WTC11 (cell line): Measurements from ENCODE around the gene LMBRD1. TPM values are rescaled to one million over a fixed set of nuclear protein-coding genes. Genes with fewer than 3 reads are reported as not detected.

Experiments used
- ATAC-seq: fragments of 200-7000 bp; cut with Tn5 transposase; 2 replicates; pipeline ENCODE4 v1.10.0; 2021; ENCODE audit warnings: mild to moderate bottlenecking, moderate library complexity
- CTCF ChIA-PET: fragments of 300-600 bp; sonication (Branson Sonifier 250); formaldehyde crosslinking; loops from one replicate; lab custom pipeline; 2021; ENCODE audit warnings: antibody characterized with exemption; lab: Charles Lee
- POLR2A ChIA-PET: fragments of 350-600 bp; sonication (Branson Sonifier 250); formaldehyde crosslinking; loops from one replicate; lab custom pipeline; 2021; ENCODE audit warnings: antibody characterized with exemption; lab: Charles Lee
- DNase-seq: peaks from one replicate; pipeline ENCODE4 v3.0.0; 2021; ENCODE audit warnings: low spot score
- H3K27ac Mint-ChIP-seq: 2 replicates; pipeline ENCODE4 v1.8.0; 2021; ENCODE audit warnings: mixed read lengths
- H3K27me3 Mint-ChIP-seq: 2 replicates; pipeline ENCODE4 v1.8.0; 2021; ENCODE audit warnings: low read depth, mild to moderate bottlenecking, moderate library complexity, mixed read lengths
- H3K36me3 Mint-ChIP-seq: 2 replicates; pipeline ENCODE4 v1.8.0; 2021; ENCODE audit warnings: mixed read lengths
- H3K4me1 Mint-ChIP-seq: 2 replicates; pipeline ENCODE4 v1.8.0; 2022; ENCODE audit warnings: mixed read lengths
- H3K4me3 Mint-ChIP-seq: 2 replicates; pipeline ENCODE4 v1.8.0; 2021; ENCODE audit warnings: mild to moderate bottlenecking, moderate library complexity, mixed read lengths
- H3K9me3 Mint-ChIP-seq: 2 replicates; pipeline ENCODE4 v1.8.0; 2021; ENCODE audit warnings: mixed read lengths
- CBFB ChIP-seq: sonication (generic); formaldehyde crosslinking; IDR thresholded peaks from 2 replicates; pipeline ENCODE4 v1.8.1; 2022; ENCODE audit warnings: mild to moderate bottlenecking, low read depth, missing genetic modification reagents
- E2F5 ChIP-seq: sonication (generic); formaldehyde crosslinking; IDR thresholded peaks from 2 replicates; pipeline ENCODE4 v1.8.1; 2022; ENCODE audit warnings: mild to moderate bottlenecking, moderate library complexity, missing genetic modification reagents
- ELF4 ChIP-seq: sonication (generic); formaldehyde crosslinking; IDR thresholded peaks from 2 replicates; pipeline ENCODE4 v1.8.1; 2022; ENCODE audit warnings: low read depth, mild to moderate bottlenecking, moderate library complexity, missing genetic modification reagents
- EMX1 ChIP-seq: fragments of 250-450 bp; sonication (Bioruptor Pico); IDR thresholded peaks from 2 replicates; pipeline ENCODE4 v1.8.0; 2021; ENCODE audit warnings: mild to moderate bottlenecking
- ESRRA ChIP-seq: sonication (generic); formaldehyde crosslinking; IDR thresholded peaks from 2 replicates; pipeline ENCODE4 v1.8.1; 2022; ENCODE audit warnings: mild to moderate bottlenecking, missing genetic modification reagents, borderline replicate concordance
- FOXJ3 ChIP-seq: sonication (generic); formaldehyde crosslinking; IDR thresholded peaks from 2 replicates; pipeline ENCODE4 v1.9.0; 2021; ENCODE audit warnings: missing genetic modification reagents, mild to moderate bottlenecking, borderline replicate concordance
- JUN ChIP-seq: sonication (generic); formaldehyde crosslinking; IDR thresholded peaks from 2 replicates; pipeline ENCODE4 v1.8.0; 2023; ENCODE audit warnings: mild to moderate bottlenecking, missing genetic modification reagents
- NFYB ChIP-seq: sonication (generic); formaldehyde crosslinking; conservative IDR thresholded peaks from 2 replicates; pipeline ENCODE4 v1.8.0; 2022; ENCODE audit warnings: low read depth, missing genetic modification reagents
- OVOL2 ChIP-seq: fragments of 250-450 bp; sonication (Bioruptor Pico); IDR thresholded peaks from 2 replicates; pipeline ENCODE4 v1.9.0; 2021; ENCODE audit warnings: mild to moderate bottlenecking, borderline replicate concordance
- PRRX2 ChIP-seq: fragments of 250-450 bp; sonication (Bioruptor Pico); IDR thresholded peaks from 2 replicates; pipeline ENCODE4 v1.8.0; 2021; ENCODE audit warnings: mild to moderate bottlenecking
- RORB ChIP-seq: fragments of 250-450 bp; sonication (Bioruptor Pico); IDR thresholded peaks from 2 replicates; pipeline ENCODE4 v1.9.0; 2021; ENCODE audit warnings: mild to moderate bottlenecking
- SMAD3 ChIP-seq: sonication (generic); formaldehyde crosslinking; IDR thresholded peaks from 2 replicates; pipeline ENCODE4 v1.8.0; 2022; ENCODE audit warnings: missing genetic modification reagents, mild to moderate bottlenecking, borderline replicate concordance
- TEAD4 ChIP-seq: sonication (generic); formaldehyde crosslinking; IDR thresholded peaks from 2 replicates; pipeline ENCODE4 v1.8.0; 2022; ENCODE audit warnings: mild to moderate bottlenecking, missing genetic modification reagents
- TP53 ChIP-seq: sonication (generic); formaldehyde crosslinking; IDR thresholded peaks from 2 replicates; pipeline ENCODE4 v1.8.1; 2023; ENCODE audit warnings: mild to moderate bottlenecking, missing genetic modification reagents
- ZBTB21 ChIP-seq: sonication (generic); formaldehyde crosslinking; IDR thresholded peaks from 2 replicates; pipeline ENCODE4 v1.8.1; 2023; ENCODE audit warnings: mild to moderate bottlenecking, missing genetic modification reagents, borderline replicate concordance
- ZNF121 ChIP-seq: sonication (generic); formaldehyde crosslinking; IDR thresholded peaks from 2 replicates; pipeline ENCODE4 v1.8.0; 2023; ENCODE audit warnings: missing genetic modification reagents
- ZNF317 ChIP-seq: sonication (generic); formaldehyde crosslinking; IDR thresholded peaks from 2 replicates; pipeline ENCODE4 v1.8.1; 2023; ENCODE audit warnings: low read depth, mild to moderate bottlenecking, moderate library complexity, missing genetic modification reagents, borderline replicate concordance
- ZNF416 ChIP-seq: fragments of 250-450 bp; sonication (Bioruptor Pico); IDR thresholded peaks from 2 replicates; pipeline ENCODE4 v1.9.0; 2021; ENCODE audit warnings: mild to moderate bottlenecking, inconsistent platforms
- ZNF671 ChIP-seq: fragments of 250-450 bp; sonication (Bioruptor Pico); IDR thresholded peaks from 2 replicates; pipeline ENCODE4 v1.8.0; 2021; ENCODE audit warnings: mild to moderate bottlenecking
- total RNA-seq: library from RNA; stranded (reverse); gene quantifications from 3 replicates; pipeline ENCODE4 v1.2.3, GENCODE V29; 2021
- TF ChIP-seq, protein P1 (sequence below): sonication (generic); formaldehyde crosslinking; IDR thresholded peaks from 2 replicates; pipeline ENCODE4 v1.8.1; 2022; ENCODE audit warnings: low read depth, missing genetic modification reagents, borderline replicate concordance
- TF ChIP-seq, protein P2 (sequence below): fragments of 200-600 bp; IDR thresholded peaks from 2 replicates; pipeline ENCODE4 v1.8.0; 2022; ENCODE audit warnings: antibody characterized with exemption
- TF ChIP-seq, protein P3 (sequence below): fragments of 250-450 bp; sonication (Bioruptor Pico); IDR thresholded peaks from 2 replicates; pipeline ENCODE4 v1.8.0; 2021; ENCODE audit warnings: mild to moderate bottlenecking
- TF ChIP-seq, protein P4 (sequence below): sonication (generic); formaldehyde crosslinking; IDR thresholded peaks from 2 replicates; pipeline ENCODE4 v1.8.0; 2022; ENCODE audit warnings: mild to moderate bottlenecking, missing genetic modification reagents

LMBRD1 gene
- total RNA-seq, 1 experiment from 2014 or later, result 15.0 TPM

- Mint-ChIP-seq H3K9me3 (no peaks in the 10 kb centered on the region), H3K27ac (no peak overlapping the region), H3K36me3 (no peaks in the 10 kb centered on the region), H3K4me1 (no peaks in the 10 kb centered on the region), H3K27me3 (no peaks in the 10 kb centered on the region), H3K4me3 (no peak overlapping the region)
- ATAC-seq (no peak), DNase-seq (no peak)
- POLR2A ChIA-PET, result no interaction called here
- CTCF ChIA-PET, result no interaction called here
- TF ChIP-seq, protein P1, sequence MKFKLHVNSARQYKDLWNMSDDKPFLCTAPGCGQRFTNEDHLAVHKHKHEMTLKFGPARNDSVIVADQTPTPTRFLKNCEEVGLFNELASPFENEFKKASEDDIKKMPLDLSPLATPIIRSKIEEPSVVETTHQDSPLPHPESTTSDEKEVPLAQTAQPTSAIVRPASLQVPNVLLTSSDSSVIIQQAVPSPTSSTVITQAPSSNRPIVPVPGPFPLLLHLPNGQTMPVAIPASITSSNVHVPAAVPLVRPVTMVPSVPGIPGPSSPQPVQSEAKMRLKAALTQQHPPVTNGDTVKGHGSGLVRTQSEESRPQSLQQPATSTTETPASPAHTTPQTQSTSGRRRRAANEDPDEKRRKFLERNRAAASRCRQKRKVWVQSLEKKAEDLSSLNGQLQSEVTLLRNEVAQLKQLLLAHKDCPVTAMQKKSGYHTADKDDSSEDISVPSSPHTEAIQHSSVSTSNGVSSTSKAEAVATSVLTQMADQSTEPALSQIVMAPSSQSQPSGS, result no peak
These were observed 49.5 kb upstream of the LMBRD1 start for GRCh38 chr6:69846312-69846711.

DNA sequence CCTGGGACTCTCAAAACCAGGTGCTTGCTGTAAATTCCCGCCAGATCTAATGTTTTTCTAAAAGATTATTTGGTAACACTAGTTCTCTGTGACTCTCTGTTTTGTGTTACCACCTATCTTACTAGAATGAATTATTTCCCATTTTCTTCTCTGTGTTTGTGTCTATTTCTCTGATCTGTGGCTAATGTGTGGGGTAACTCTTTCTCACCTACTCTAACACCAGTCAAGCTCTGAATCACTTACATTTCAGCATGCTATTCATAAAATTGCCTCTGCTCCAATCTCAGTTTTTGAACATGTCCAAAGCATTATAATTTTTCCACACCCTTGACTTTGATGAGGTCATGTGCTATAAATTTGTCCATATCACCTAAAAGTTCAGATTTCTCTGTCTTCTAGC lies 46.4 kb upstream of the LMBRD1 start:
- TF ChIP-seq ESRRA (CRISPR knock-in tag) (no peak), FOXJ3 (CRISPR knock-in tag) (no peak), OVOL2 (no peak), E2F5 (CRISPR knock-in tag) (no peak), ZBTB21 (CRISPR knock-in tag) (no peak), NFYB (CRISPR knock-in tag) (no peak), JUN (no peak), ZNF317 (CRISPR knock-in tag) (no peak)
- TF ChIP-seq, protein P2, sequence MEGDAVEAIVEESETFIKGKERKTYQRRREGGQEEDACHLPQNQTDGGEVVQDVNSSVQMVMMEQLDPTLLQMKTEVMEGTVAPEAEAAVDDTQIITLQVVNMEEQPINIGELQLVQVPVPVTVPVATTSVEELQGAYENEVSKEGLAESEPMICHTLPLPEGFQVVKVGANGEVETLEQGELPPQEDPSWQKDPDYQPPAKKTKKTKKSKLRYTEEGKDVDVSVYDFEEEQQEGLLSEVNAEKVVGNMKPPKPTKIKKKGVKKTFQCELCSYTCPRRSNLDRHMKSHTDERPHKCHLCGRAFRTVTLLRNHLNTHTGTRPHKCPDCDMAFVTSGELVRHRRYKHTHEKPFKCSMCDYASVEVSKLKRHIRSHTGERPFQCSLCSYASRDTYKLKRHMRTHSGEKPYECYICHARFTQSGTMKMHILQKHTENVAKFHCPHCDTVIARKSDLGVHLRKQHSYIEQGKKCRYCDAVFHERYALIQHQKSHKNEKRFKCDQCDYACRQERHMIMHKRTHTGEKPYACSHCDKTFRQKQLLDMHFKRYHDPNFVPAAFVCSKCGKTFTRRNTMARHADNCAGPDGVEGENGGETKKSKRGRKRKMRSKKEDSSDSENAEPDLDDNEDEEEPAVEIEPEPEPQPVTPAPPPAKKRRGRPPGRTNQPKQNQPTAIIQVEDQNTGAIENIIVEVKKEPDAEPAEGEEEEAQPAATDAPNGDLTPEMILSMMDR, result no peak
- ATAC-seq, result no peak
- Mint-ChIP-seq H3K4me3 (no peak overlapping the region), H3K27me3 (no peaks in the 10 kb centered on the region), H3K4me1 (no peaks in the 10 kb centered on the region), H3K27ac (no peak overlapping the region), H3K36me3 (no peaks in the 10 kb centered on the region), H3K9me3 (no peaks in the 10 kb centered on the region)
- ChIA-PET CTCF (interaction anchor here (0.6 kb wide), 1 partner anchor 47 kb away, joined by 3 read pairs; no protein-coding TSS in a partner anchor), POLR2A (no interaction called here)
- no peak for DNase-seq

DNA sequence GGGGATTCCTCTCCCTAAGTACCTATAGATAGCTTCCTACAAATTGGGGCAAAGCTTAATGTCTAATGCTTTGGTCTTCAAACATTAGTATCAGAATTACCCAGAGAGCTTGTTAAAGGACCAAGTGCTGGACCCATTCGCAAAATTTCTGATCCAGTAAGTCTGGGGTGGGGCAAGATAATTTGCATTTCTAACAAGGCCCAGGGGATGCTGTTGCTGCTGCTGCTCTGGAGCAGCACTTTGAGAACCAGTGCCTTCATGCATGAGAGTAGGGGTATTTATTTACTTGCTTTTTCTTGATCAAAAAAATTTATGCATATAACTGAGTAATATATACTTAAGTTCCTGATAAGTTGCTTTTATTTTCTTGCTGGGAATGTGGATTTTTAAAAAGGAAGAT lies 45.1 kb upstream of the LMBRD1 start:
- ChIA-PET POLR2A (no interaction called here), CTCF (interaction anchor here (1.0 kb wide), 1 partner anchor 45 kb away, joined by 3 read pairs; the partner anchor contains the start of gene LMBRD1)
- no peak for DNase-seq
- TF ChIP-seq PRRX2 (no peak), RORB (CRISPR knock-in tag) (no peak), SMAD3 (CRISPR knock-in tag) (no peak), ELF4 (CRISPR knock-in tag) (no peak), ZNF121 (no peak), ZNF416 (CRISPR knock-in tag) (no peak), ZNF671 (CRISPR knock-in tag) (no peak), CBFB (CRISPR knock-in tag) (no peak), TP53 (CRISPR knock-in tag) (no peak), EMX1 (CRISPR knock-in tag) (no peak), OVOL2 (no peak), TEAD4 (CRISPR knock-in tag) (no peak)
- TF ChIP-seq, protein P3, sequence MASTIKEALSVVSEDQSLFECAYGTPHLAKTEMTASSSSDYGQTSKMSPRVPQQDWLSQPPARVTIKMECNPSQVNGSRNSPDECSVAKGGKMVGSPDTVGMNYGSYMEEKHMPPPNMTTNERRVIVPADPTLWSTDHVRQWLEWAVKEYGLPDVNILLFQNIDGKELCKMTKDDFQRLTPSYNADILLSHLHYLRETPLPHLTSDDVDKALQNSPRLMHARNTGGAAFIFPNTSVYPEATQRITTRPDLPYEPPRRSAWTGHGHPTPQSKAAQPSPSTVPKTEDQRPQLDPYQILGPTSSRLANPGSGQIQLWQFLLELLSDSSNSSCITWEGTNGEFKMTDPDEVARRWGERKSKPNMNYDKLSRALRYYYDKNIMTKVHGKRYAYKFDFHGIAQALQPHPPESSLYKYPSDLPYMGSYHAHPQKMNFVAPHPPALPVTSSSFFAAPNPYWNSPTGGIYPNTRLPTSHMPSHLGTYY (CRISPR knock-in tag), result no peak
- TF ChIP-seq, protein P4, sequence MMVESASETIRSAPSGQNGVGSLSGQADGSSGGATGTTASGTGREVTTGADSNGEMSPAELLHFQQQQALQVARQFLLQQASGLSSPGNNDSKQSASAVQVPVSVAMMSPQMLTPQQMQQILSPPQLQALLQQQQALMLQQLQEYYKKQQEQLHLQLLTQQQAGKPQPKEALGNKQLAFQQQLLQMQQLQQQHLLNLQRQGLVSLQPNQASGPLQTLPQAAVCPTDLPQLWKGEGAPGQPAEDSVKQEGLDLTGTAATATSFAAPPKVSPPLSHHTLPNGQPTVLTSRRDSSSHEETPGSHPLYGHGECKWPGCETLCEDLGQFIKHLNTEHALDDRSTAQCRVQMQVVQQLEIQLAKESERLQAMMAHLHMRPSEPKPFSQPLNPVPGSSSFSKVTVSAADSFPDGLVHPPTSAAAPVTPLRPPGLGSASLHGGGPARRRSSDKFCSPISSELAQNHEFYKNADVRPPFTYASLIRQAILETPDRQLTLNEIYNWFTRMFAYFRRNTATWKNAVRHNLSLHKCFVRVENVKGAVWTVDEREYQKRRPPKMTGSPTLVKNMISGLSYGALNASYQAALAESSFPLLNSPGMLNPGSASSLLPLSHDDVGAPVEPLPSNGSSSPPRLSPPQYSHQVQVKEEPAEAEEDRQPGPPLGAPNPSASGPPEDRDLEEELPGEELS (CRISPR knock-in tag), result no peak
- Mint-ChIP-seq H3K36me3 (no peaks in the 10 kb centered on the region), H3K4me3 (no peak overlapping the region), H3K9me3 (no peaks in the 10 kb centered on the region), H3K27me3 (no peaks in the 10 kb centered on the region), H3K27ac (no peak overlapping the region), H3K4me1 (no peaks in the 10 kb centered on the region)
- ATAC-seq, result no peak
